Mammary epithelial cell (primary cell): ENCODE results near the gene OBP2B.
"Not testable (repeated sequence)": the region's sequence is repeated elsewhere in the genome, so short reads cannot be mapped to it uniquely, and the experiment has no call there.

Experiments used
- CTCF ChIP-seq, 2 donors: IDR thresholded peaks in 1 of 2; conservative IDR thresholded peaks in 1 of 2; 2 replicates each; pipeline ENCODE4 v1.5.1; 2011 to 2012; ENCODE audit warnings: inconsistent platforms in 2 of 2, low read length in 2 of 2, mild to moderate bottlenecking in 2 of 2, control low read depth in 1 of 2, low read depth in 1 of 2; ENCODE audit not compliant: insufficient read depth in 1 of 2; ENCODE audit errors: extremely low read depth in 1 of 2
- EZH2 ChIP-seq: IDR thresholded peaks from 2 replicates; pipeline ENCODE4 v1.6.1; 2012; ENCODE audit warnings: low read length, inconsistent platforms, borderline replicate concordance

- TF ChIP-seq CTCF (conservative IDR thresholded peaks at IDR 0.05 in 1 of 2, IDR thresholded peaks at IDR 0.05 in 1 of 2; ENCODE audit: extremely low read depth in 1 of 2, insufficient read depth in 1 of 2, low read depth in 1 of 2, low read length in 2 of 2); EZH2: not testable (repeated sequence)
These were observed 27.4 kb upstream of the OBP2B start for GRCh38 chr9:133236291-133237034.
